ENCODE measurements around the gene CST6.
A peak's percentile ranks its signal among the peaks of the same experiment; 100 is the strongest.

CST6 gene

DNA sequence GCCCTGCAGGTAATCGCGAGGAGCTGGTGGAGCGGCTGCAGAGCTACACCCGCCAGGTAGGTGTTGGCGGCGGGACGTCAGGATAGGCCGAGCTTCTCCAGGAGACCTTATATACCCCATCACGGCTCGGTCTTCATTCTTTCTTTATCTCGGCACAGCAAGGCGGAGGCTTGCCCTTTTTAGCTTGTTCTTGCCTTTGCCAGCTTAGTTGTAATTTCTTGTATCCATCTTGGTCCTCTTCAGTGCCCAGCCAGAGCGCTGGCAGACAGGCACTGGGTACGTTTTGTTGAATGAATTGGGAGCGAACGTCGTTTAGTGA is 40.8 kb downstream of the CST6 start:
- H3K4me3 ChIP-seq (ENCODE audit: severe bottlenecking) = peak overlapping the region; percentile 88
- TF ChIP-seq, protein P1, sequence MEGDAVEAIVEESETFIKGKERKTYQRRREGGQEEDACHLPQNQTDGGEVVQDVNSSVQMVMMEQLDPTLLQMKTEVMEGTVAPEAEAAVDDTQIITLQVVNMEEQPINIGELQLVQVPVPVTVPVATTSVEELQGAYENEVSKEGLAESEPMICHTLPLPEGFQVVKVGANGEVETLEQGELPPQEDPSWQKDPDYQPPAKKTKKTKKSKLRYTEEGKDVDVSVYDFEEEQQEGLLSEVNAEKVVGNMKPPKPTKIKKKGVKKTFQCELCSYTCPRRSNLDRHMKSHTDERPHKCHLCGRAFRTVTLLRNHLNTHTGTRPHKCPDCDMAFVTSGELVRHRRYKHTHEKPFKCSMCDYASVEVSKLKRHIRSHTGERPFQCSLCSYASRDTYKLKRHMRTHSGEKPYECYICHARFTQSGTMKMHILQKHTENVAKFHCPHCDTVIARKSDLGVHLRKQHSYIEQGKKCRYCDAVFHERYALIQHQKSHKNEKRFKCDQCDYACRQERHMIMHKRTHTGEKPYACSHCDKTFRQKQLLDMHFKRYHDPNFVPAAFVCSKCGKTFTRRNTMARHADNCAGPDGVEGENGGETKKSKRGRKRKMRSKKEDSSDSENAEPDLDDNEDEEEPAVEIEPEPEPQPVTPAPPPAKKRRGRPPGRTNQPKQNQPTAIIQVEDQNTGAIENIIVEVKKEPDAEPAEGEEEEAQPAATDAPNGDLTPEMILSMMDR (IDR thresholded peaks at IDR 0.05; ENCODE audit: poor library complexity, severe bottlenecking) = no peak
- H3K36me3 ChIP-seq (ENCODE audit: low read depth) = peaks cover 50% of the 10 kb centered on the region
- DNase-seq (ENCODE audit: low spot score) = no peak
- no peaks in the 10 kb centered on the region for H3K27me3 ChIP-seq (ENCODE audit: insufficient read depth, poor library complexity, severe bottlenecking)
- peak overlapping the region; percentile 71 for H3K27ac ChIP-seq (ENCODE audit: poor library complexity, severe bottlenecking)
- no peak for ATAC-seq (ENCODE audit: low read depth)
- no peaks in the 10 kb centered on the region for H3K9me3 ChIP-seq (ENCODE audit: severe bottlenecking)
- H3K4me1 ChIP-seq (ENCODE audit: insufficient read depth, poor library complexity, severe bottlenecking) = peaks cover 14% of the 10 kb centered on the region

GRCh38 chr11:66055021-66055420 is 43.2 kb downstream of the CST6 start:
- H3K27me3 ChIP-seq (ENCODE audit: insufficient read depth, poor library complexity, severe bottlenecking) = no peaks in the 10 kb centered on the region
- peaks cover 74% of the 10 kb centered on the region for H3K36me3 ChIP-seq (ENCODE audit: low read depth)
- H3K27ac ChIP-seq (ENCODE audit: poor library complexity, severe bottlenecking) = no peak overlapping the region
- H3K4me1 ChIP-seq (ENCODE audit: insufficient read depth, poor library complexity, severe bottlenecking) = peaks cover 14% of the 10 kb centered on the region
- DNase-seq (ENCODE audit: low spot score) (no peak), ATAC-seq (ENCODE audit: low read depth) (no peak)
- H3K9me3 ChIP-seq (ENCODE audit: severe bottlenecking) = no peaks in the 10 kb centered on the region
- TF ChIP-seq, protein P1 (IDR thresholded peaks at IDR 0.05; ENCODE audit: poor library complexity, severe bottlenecking) = no peak
- H3K4me3 ChIP-seq (ENCODE audit: severe bottlenecking) = no peak overlapping the region

DNA sequence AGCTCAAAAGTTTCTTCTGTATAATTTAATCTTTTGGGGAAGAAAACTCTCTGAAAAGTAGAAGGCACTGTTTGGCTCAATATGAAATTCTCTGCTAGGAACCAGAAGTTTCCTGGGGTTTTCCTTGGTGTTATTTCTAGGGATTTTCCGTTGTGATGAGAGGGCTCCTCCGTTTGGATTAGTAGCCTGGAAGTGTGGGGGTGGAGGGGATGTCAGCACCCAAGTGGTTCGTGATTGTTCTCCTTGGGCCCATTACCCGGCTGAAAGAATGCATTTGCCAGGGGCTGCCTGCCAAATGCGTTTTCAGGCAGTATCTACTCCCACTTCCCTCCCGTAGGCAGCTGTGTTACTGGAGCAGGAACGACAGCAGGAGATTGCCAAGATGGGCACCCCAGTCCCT is 44.7 kb downstream of the CST6 start:
- Histone ChIP-seq H3K9me3 (ENCODE audit: severe bottlenecking) (no peaks in the 10 kb centered on the region), H3K4me1 (ENCODE audit: insufficient read depth, poor library complexity, severe bottlenecking) (peaks cover 5% of the 10 kb centered on the region), H3K36me3 (ENCODE audit: low read depth) (peaks cover 89% of the 10 kb centered on the region), H3K27me3 (ENCODE audit: insufficient read depth, poor library complexity, severe bottlenecking) (no peaks in the 10 kb centered on the region), H3K4me3 (ENCODE audit: severe bottlenecking) (no peak overlapping the region), H3K27ac (ENCODE audit: poor library complexity, severe bottlenecking) (no peak overlapping the region)
- TF ChIP-seq, protein P1 (IDR thresholded peaks at IDR 0.05; ENCODE audit: poor library complexity, severe bottlenecking) = no peak
- DNase-seq (ENCODE audit: low spot score) (no peak), ATAC-seq (ENCODE audit: low read depth) (no peak)

- TF ChIP-seq, protein P1 (IDR thresholded peaks at IDR 0.05; ENCODE audit: poor library complexity, severe bottlenecking) = no peak
- no peaks in the 10 kb centered on the region for H3K27me3 ChIP-seq (ENCODE audit: insufficient read depth, poor library complexity, severe bottlenecking)
- H3K36me3 ChIP-seq (ENCODE audit: low read depth) = peaks cover 99% of the 10 kb centered on the region
- no peak overlapping the region for H3K27ac ChIP-seq (ENCODE audit: poor library complexity, severe bottlenecking)
- no peaks in the 10 kb centered on the region for H3K9me3 ChIP-seq (ENCODE audit: severe bottlenecking)
- DNase-seq (ENCODE audit: low spot score) = no peak
- H3K4me1 ChIP-seq (ENCODE audit: insufficient read depth, poor library complexity, severe bottlenecking) = no peaks in the 10 kb centered on the region
- H3K4me3 ChIP-seq (ENCODE audit: severe bottlenecking) = no peak overlapping the region
- no peak for ATAC-seq (ENCODE audit: low read depth)
Observed at GRCh38 chr11:66059966-66060680, 48.3 kb downstream of the CST6 start.

DNA sequence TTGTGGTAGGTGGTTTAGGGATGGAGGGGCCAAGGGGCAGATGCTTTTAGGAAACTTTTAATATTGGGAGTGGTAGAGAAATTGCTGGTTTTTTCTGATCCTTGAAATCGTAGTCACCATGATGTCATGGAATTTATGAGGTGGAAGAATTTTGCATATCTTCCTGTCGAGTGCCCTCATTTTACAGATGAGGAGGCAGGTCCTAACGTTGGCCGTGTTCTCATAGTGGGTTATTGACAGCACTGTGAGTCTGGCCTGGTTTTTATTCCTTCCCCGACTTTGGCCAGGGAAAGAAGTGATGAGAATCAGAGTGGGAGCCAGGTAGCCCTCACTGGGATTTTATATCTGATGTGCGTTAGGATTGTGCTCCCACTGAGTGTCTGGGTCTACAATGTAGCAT is 49.5 kb downstream of the CST6 start:
- Histone ChIP-seq H3K27me3 (ENCODE audit: insufficient read depth, poor library complexity, severe bottlenecking) (no peaks in the 10 kb centered on the region), H3K9me3 (ENCODE audit: severe bottlenecking) (no peaks in the 10 kb centered on the region), H3K27ac (ENCODE audit: poor library complexity, severe bottlenecking) (no peak overlapping the region), H3K4me3 (ENCODE audit: severe bottlenecking) (no peak overlapping the region), H3K4me1 (ENCODE audit: insufficient read depth, poor library complexity, severe bottlenecking) (no peaks in the 10 kb centered on the region), H3K36me3 (ENCODE audit: low read depth) (peaks cover 100% of the 10 kb centered on the region)
- TF ChIP-seq, protein P1 (IDR thresholded peaks at IDR 0.05; ENCODE audit: poor library complexity, severe bottlenecking) = no peak
- ATAC-seq (ENCODE audit: low read depth) = no peak
- DNase-seq (ENCODE audit: low spot score) = no peak
